Liver (tissue), 9 donors: ENCODE data around the gene PRICKLE1. TPM values are rescaled to one million over a fixed set of nuclear protein-coding genes. Genes with fewer than 3 reads are reported as not detected.
"Not testable (repeated sequence)": the region's sequence is repeated elsewhere in the genome, so short reads cannot be mapped to it uniquely, and the experiment has no call there.

Experiments used
- DNase-seq: peaks from one replicate; pipeline ENCODE4 v3.0.0-alpha.2; 2017; ENCODE audit warnings: low spot score
- H3K27ac ChIP-seq, 2 donors: one replicate each; pipeline ENCODE4 v1.7.0; 2013; ENCODE audit warnings: inconsistent platforms in 2 of 2, low read length in 2 of 2, control low read depth in 1 of 2, low read depth in 1 of 2, mild to moderate bottlenecking in 1 of 2
- H3K27me3 ChIP-seq, 4 donors: one replicate each; pipeline versions ENCODE4 v1.6.1 to v1.7.0; 2013; ENCODE audit warnings: low read length in 3 of 4, inconsistent platforms in 1 of 4, mild to moderate bottlenecking in 1 of 4, moderate library complexity in 1 of 4; ENCODE audit not compliant: control insufficient read depth in 4 of 4, insufficient read depth in 4 of 4
- H3K36me3 ChIP-seq, 4 donors: one replicate each; pipeline versions ENCODE4 v1.6.1 to v1.7.0; 2013; ENCODE audit warnings: low read length in 3 of 4, mild to moderate bottlenecking in 3 of 4, low read depth in 1 of 4, moderate library complexity in 1 of 4; ENCODE audit not compliant: control insufficient read depth in 4 of 4, insufficient read depth in 3 of 4
- H3K4me1 ChIP-seq, 4 donors: one replicate each; pipeline versions ENCODE4 v1.6.1 to v1.7.0; 2013; ENCODE audit warnings: low read length in 3 of 4, mild to moderate bottlenecking in 3 of 4, moderate library complexity in 1 of 4; ENCODE audit not compliant: control insufficient read depth in 4 of 4, insufficient read depth in 4 of 4
- H3K4me3 ChIP-seq, 3 donors: one replicate each; pipeline versions ENCODE4 v1.6.1 to v1.7.0; 2013; ENCODE audit warnings: low read length in 3 of 3, control low read depth in 1 of 3, low read depth in 1 of 3, mild to moderate bottlenecking in 1 of 3
- H3K9ac ChIP-seq, 2 donors: one replicate each; pipeline ENCODE4 v1.7.0; 2013; ENCODE audit warnings: low read length in 2 of 2, mild to moderate bottlenecking in 2 of 2, moderate library complexity in 2 of 2, control low read depth in 1 of 2, low read depth in 1 of 2
- H3K9me3 ChIP-seq, 4 donors: one replicate each; pipeline versions ENCODE4 v1.6.1 to v1.7.0; 2013; ENCODE audit warnings: low read length in 3 of 4; ENCODE audit not compliant: control insufficient read depth in 4 of 4
- ATF3 ChIP-seq: IDR thresholded peaks from 2 replicates; pipeline ENCODE4 v1.6.1; 2016; ENCODE audit warnings: antibody characterized with exemption
- FOXA1 ChIP-seq: IDR thresholded peaks from 2 replicates; pipeline ENCODE4 v1.6.1; 2016; ENCODE audit warnings: antibody characterized with exemption
- FOXA2 ChIP-seq: IDR thresholded peaks from 2 replicates; pipeline ENCODE4 v1.6.1; 2016; ENCODE audit warnings: antibody characterized with exemption
- GABPA ChIP-seq, 2 donors: IDR thresholded peaks in 1 of 2; conservative IDR thresholded peaks in 1 of 2; 2 replicates each; pipeline ENCODE4 v1.6.1; 2016; ENCODE audit warnings: antibody characterized with exemption in 2 of 2, mild to moderate bottlenecking in 1 of 2, moderate library complexity in 1 of 2
- HNF4G ChIP-seq: IDR thresholded peaks from 2 replicates; pipeline ENCODE4 v1.6.1; 2016; ENCODE audit warnings: antibody characterized with exemption
- MAX ChIP-seq: IDR thresholded peaks from 2 replicates; pipeline ENCODE4 v1.6.1; 2016; ENCODE audit warnings: antibody characterized with exemption
- RXRA ChIP-seq, 2 donors: IDR thresholded peaks; 2 replicates each; pipeline ENCODE4 v1.6.1; 2017 to 2018; ENCODE audit warnings: antibody characterized with exemption in 2 of 2, mild to moderate bottlenecking in 1 of 2
- TAF1 ChIP-seq: conservative IDR thresholded peaks from 2 replicates; pipeline ENCODE4 v1.6.1; 2016; ENCODE audit warnings: antibody characterized with exemption, mild to moderate bottlenecking
- ZBTB33 ChIP-seq: IDR thresholded peaks from 2 replicates; pipeline ENCODE4 v1.6.1; 2016; ENCODE audit warnings: antibody characterized with exemption
- WGBS: extraction: QIAGEN DNeasy Blood & Tissue Kit; methylation state at CpG from one replicate; pipeline ENCODE4 v1.1.7; 2013; 5-methylcytosine and 5-hydroxymethylcytosine counted together
- polyA plus RNA-seq, 2 donors: library from polyadenylated mRNA; stranded (reverse) in 1 of 2; unstranded in 1 of 2; fragments of 200-250 nt in 1 of 2; fragments of >200 nt in 1 of 2; fragmentation: Nextera tagmentation in 1 of 2; extraction: Ambion mirVana in 1 of 2; gene quantifications; one replicate each; pipeline versions ENCODE4 v1.2.1 to v1.2.3, GENCODE V29; 2013 to 2015
- total RNA-seq, 2 donors: library from RNA; depleted of rRNA; stranded (reverse); fragments of >200 nt; gene quantifications; one replicate each; pipeline ENCODE4 v1.2.3, GENCODE V29; 2014
- donor health status: healthy.
- donor health status: healthy.
- donor health status: healthy.
- donor health status: healthy.
- donor health status: healthy.

PRICKLE1 gene
- total and polyA plus RNA-seq, 4 donors = 0.59 to 5.7 (median 2.2) TPM

- 88% methylated on average over 2 of the region's 2 CpGs for WGBS
- no peak for DNase-seq
- Histone ChIP-seq H3K9me3 (no peaks in the 10 kb centered on the region), H3K27me3 (peaks cover 0 to 7% (median 0%) of the 10 kb centered on the region in 4 donors), H3K4me3 (no peak overlapping the region), H3K36me3 (no peaks in the 10 kb centered on the region), H3K9ac (no peak overlapping the region), H3K4me1 (no peaks in the 10 kb centered on the region), H3K27ac (no peak overlapping the region)
- TF ChIP-seq RXRA (IDR thresholded peaks at IDR 0.05) (no peak), TAF1 (no peak)
Observed at GRCh38 chr12:42546709-42547108, 42.8 kb downstream of the PRICKLE1 start.

GRCh38 chr12:42541965-42542364 is 47.6 kb downstream of the PRICKLE1 start:
- WGBS = 70% methylated on average over 2 of the region's 2 CpGs
- H3K9me3 ChIP-seq = no peaks in the 10 kb centered on the region
- TF ChIP-seq HNF4G (no peak), RXRA (IDR thresholded peaks at IDR 0.05) (no peak), FOXA1 (no peak)
- DNase-seq = no peak
- H3K4me3 ChIP-seq = no peak overlapping the region
- H3K36me3 ChIP-seq = no peaks in the 10 kb centered on the region
- no peaks in the 10 kb centered on the region for H3K4me1 ChIP-seq
- no peak overlapping the region for H3K9ac ChIP-seq
- no peak overlapping the region for H3K27ac ChIP-seq
- peaks cover 0 to 3% (median 0%) of the 10 kb centered on the region in 4 donors for H3K27me3 ChIP-seq

GRCh38 chr12:42541308-42541707 is 48.2 kb downstream of the PRICKLE1 start:
- DNase-seq, H3K36me3 ChIP-seq, H3K4me1 ChIP-seq, H3K9ac ChIP-seq, H3K4me3 ChIP-seq, H3K9me3 ChIP-seq, H3K27ac ChIP-seq, H3K27me3 ChIP-seq: not testable (repeated sequence)
- WGBS = 47% methylated on average over 2 of the region's 2 CpGs

- 74% methylated on average over 1 of the region's 1 CpG for WGBS
- Histone ChIP-seq H3K4me1 (no peaks in the 10 kb centered on the region), H3K9me3 (no peaks in the 10 kb centered on the region), H3K27me3 (peaks cover 0 to 3% (median under 1%) of the 10 kb centered on the region in 4 donors), H3K4me3 (no peak overlapping the region), H3K9ac (no peak overlapping the region), H3K36me3 (no peaks in the 10 kb centered on the region), H3K27ac (no peak overlapping the region)
- TF ChIP-seq RXRA (IDR thresholded peaks at IDR 0.05) = no peak
- no peak for TF ChIP-seq FOXA2
- TF ChIP-seq TAF1 = no peak
- TF ChIP-seq FOXA1 = no peak
- no peak for TF ChIP-seq ZBTB33
- no peak for TF ChIP-seq GABPA (IDR thresholded peaks at IDR 0.05 in 1 of 2, conservative IDR thresholded peaks at IDR 0.05 in 1 of 2)
- no peak for TF ChIP-seq HNF4G
- no peak for DNase-seq
Observed at GRCh38 chr12:42539696-42540095, 49.9 kb downstream of the PRICKLE1 start.

- TF ChIP-seq GABPA (IDR thresholded peaks at IDR 0.05 in 1 of 2, conservative IDR thresholded peaks at IDR 0.05 in 1 of 2) (no peak), MAX (no peak), ATF3 (no peak), FOXA2 (no peak)
Observed at GRCh38 chr12:42538203-42538602, 51.3 kb downstream of the PRICKLE1 start.

More at GRCh38 chr12:42538203-42538602, 51.3 kb downstream of the PRICKLE1 start:
- Histone ChIP-seq H3K4me1 (no peaks in the 10 kb centered on the region), H3K27me3 (peaks cover 0 to 3% (median under 1%) of the 10 kb centered on the region in 4 donors), H3K9me3 (no peaks in the 10 kb centered on the region), H3K36me3 (no peaks in the 10 kb centered on the region), H3K4me3 (no peak overlapping the region), H3K9ac (no peak overlapping the region), H3K27ac (no peak overlapping the region)
- no peak for DNase-seq
- WGBS = 49% methylated on average over 3 of the region's 3 CpGs
